ENCODE measurements around the gene NDUFC2.

GRCh38 chr11:78110351-78110750 is 30.7 kb upstream of the NDUFC2 start:
- TF ChIP-seq ZNF565 (CRISPR knock-in tag; conservative IDR thresholded peaks at IDR 0.05; ENCODE audit: low read depth) (no peak), TOX (CRISPR knock-in tag; IDR thresholded peaks at IDR 0.05; ENCODE audit: borderline replicate concordance) (no peak)
